Activated naive CD4-positive, alpha-beta T cell treated with anti-CD3 and anti-CD28 coated beads for 36 hours (primary cell): ENCODE results near the gene MTTP. TPM values are rescaled to one million over a fixed set of nuclear protein-coding genes. Genes with fewer than 3 reads are reported as not detected.

Source experiments
- CTCF ChIA-PET: fragments of 350-600 bp; sonication (Branson Sonifier 250); formaldehyde crosslinking; loops from one replicate; lab custom pipeline; 2021; ENCODE audit warnings: antibody characterized with exemption; lab: Charles Lee
- DNase-seq: peaks from one replicate; pipeline ENCODE4 v3.0.0-alpha.2; 2020
- H3K27ac Mint-ChIP-seq: one replicate; pipeline ENCODE4 v1.8.0; 2021; ENCODE audit warnings: mild to moderate bottlenecking, mixed read lengths
- H3K27me3 Mint-ChIP-seq: one replicate; pipeline ENCODE4 v1.8.0; 2021; ENCODE audit warnings: low read depth, mixed read lengths
- H3K36me3 Mint-ChIP-seq: one replicate; pipeline ENCODE4 v1.8.0; 2021; ENCODE audit warnings: low read depth, mixed read lengths
- H3K4me1 Mint-ChIP-seq: one replicate; pipeline ENCODE4 v1.8.0; 2021; ENCODE audit warnings: low read depth, mixed read lengths
- H3K4me3 Mint-ChIP-seq: one replicate; pipeline ENCODE4 v1.8.0; 2021; ENCODE audit warnings: mild to moderate bottlenecking, moderate library complexity, mixed read lengths
- H3K9me3 Mint-ChIP-seq: one replicate; pipeline ENCODE4 v1.8.0; 2021; ENCODE audit warnings: mixed read lengths
- intact Hi-C: fragments of 100-400 bp; cut with micrococcal nuclease; formaldehyde crosslinking; loops from one replicate; pipeline ENCODE4 v1.15.1; 2023
- total RNA-seq, 2 experiments: library from RNA; stranded (reverse); gene quantifications; one replicate each; pipeline ENCODE4 v1.2.3, GENCODE V29; 2021

The MTTP gene
- total RNA-seq, 2 experiments from 2014 or later, result 0.47 TPM; not detected in 1

- peaks cover 11% of the 10 kb centered on the region for H3K27me3 Mint-ChIP-seq
- CTCF ChIA-PET, result no interaction called here
- no peaks in the 10 kb centered on the region for H3K36me3 Mint-ChIP-seq
- intact Hi-C loops, result no loop called here
- H3K4me3 Mint-ChIP-seq, result no peak overlapping the region
- no peaks in the 10 kb centered on the region for H3K9me3 Mint-ChIP-seq
- H3K4me1 Mint-ChIP-seq, result no peaks in the 10 kb centered on the region
- DNase-seq, result no peak
- no peak overlapping the region for H3K27ac Mint-ChIP-seq
These were observed 87.3 kb downstream of the MTTP start for GRCh38 chr4:99661907-99662306.

- peaks cover 14% of the 10 kb centered on the region for H3K27me3 Mint-ChIP-seq
- CTCF ChIA-PET, result interaction anchor here (1.1 kb wide), 1 partner anchor 143 kb away, joined by 4 read pairs; no protein-coding TSS in a partner anchor
These were observed 90.1 kb downstream of the MTTP start for GRCh38 chr4:99664716-99665115.

GRCh38 chr4:99665983-99666382, 91.4 kb downstream of the MTTP start:
- intact Hi-C loops, result no loop called here
- Mint-ChIP-seq H3K9me3 (no peaks in the 10 kb centered on the region), H3K27ac (no peak overlapping the region), H3K4me1 (no peaks in the 10 kb centered on the region), H3K27me3 (peaks cover 20% of the 10 kb centered on the region), H3K4me3 (no peak overlapping the region), H3K36me3 (no peaks in the 10 kb centered on the region)
- DNase-seq, result no peak
- CTCF ChIA-PET, result no interaction called here

More at GRCh38 chr4:99664716-99665115, 90.1 kb downstream of the MTTP start:
- no peak overlapping the region for H3K4me3 Mint-ChIP-seq
- no peaks in the 10 kb centered on the region for H3K4me1 Mint-ChIP-seq
- no peak overlapping the region for H3K27ac Mint-ChIP-seq
- H3K9me3 Mint-ChIP-seq, result no peaks in the 10 kb centered on the region
- H3K36me3 Mint-ChIP-seq, result no peaks in the 10 kb centered on the region
- intact Hi-C loops, result no loop called here
- DNase-seq, result no peak

- Mint-ChIP-seq H3K4me3 (no peak overlapping the region), H3K36me3 (peaks cover 2% of the 10 kb centered on the region), H3K4me1 (no peaks in the 10 kb centered on the region), H3K9me3 (peaks cover 14% of the 10 kb centered on the region), H3K27ac (no peak overlapping the region), H3K27me3 (peaks cover 22% of the 10 kb centered on the region)
- DNase-seq, result no peak
- intact Hi-C loops, result no loop called here
- CTCF ChIA-PET, result no interaction called here
These were observed 93.8 kb downstream of the MTTP start for GRCh38 chr4:99668472-99668871.

- CTCF ChIA-PET, result no interaction called here
- Mint-ChIP-seq H3K4me3 (no peak overlapping the region), H3K27me3 (peaks cover 18% of the 10 kb centered on the region), H3K4me1 (no peaks in the 10 kb centered on the region), H3K27ac (no peak overlapping the region), H3K9me3 (peaks cover 18% of the 10 kb centered on the region), H3K36me3 (peaks cover 2% of the 10 kb centered on the region)
- no peak for DNase-seq
- intact Hi-C loops, result no loop called here
These were observed 94.5 kb downstream of the MTTP start for GRCh38 chr4:99669084-99669483.

GRCh38 chr4:99670409-99671073, 95.9 kb downstream of the MTTP start:
- Mint-ChIP-seq H3K4me3 (no peak overlapping the region), H3K27me3 (peaks cover 27% of the 10 kb centered on the region), H3K4me1 (no peaks in the 10 kb centered on the region), H3K9me3 (peaks cover 18% of the 10 kb centered on the region), H3K36me3 (peaks cover 2% of the 10 kb centered on the region), H3K27ac (no peak overlapping the region)
- intact Hi-C loops, result no loop called here
- CTCF ChIA-PET, result interaction anchor here (0.6 kb wide), 1 partner anchor 150 kb away, joined by 4 read pairs; no protein-coding TSS in a partner anchor
- DNase-seq, result no peak

Other genes starting within 250 kb of the MTTP start
- gene ADH1C, start 222.1 kb upstream of the MTTP start, total RNA-seq, result not detected
- gene ADH7, start 139.5 kb upstream of the MTTP start, total RNA-seq, result not detected
- not detected for gene C4orf17, start 63.8 kb upstream of the MTTP start, total RNA-seq
- 1 to 10 TPM; 8.8 to 9.2 TPM for gene TRMT10A, start 10.8 kb upstream of the MTTP start, total RNA-seq
- gene C4orf54, start 83.0 kb downstream of the MTTP start, total RNA-seq, result not detected
- gene DAPP1, start 242.0 kb downstream of the MTTP start, total RNA-seq, result 10 to 100 TPM; 24.4 to 25.8 TPM